Mesenchymal stem cell (in vitro differentiated cells and primary cell): ENCODE data around the gene KCNH5.

Experiments
- DNase-seq: peaks from one replicate; pipeline ENCODE4 v3.0.0-alpha.2; 2013
- H2AFZ ChIP-seq: one replicate; pipeline ENCODE4 v1.6.1; 2013; ENCODE audit warnings: low read depth, mild to moderate bottlenecking, control low read depth, inconsistent platforms, low read length, moderate library complexity
- H2AK5ac ChIP-seq: 2 replicates; pipeline ENCODE4 v1.6.1; 2013; ENCODE audit warnings: low read length, moderate library complexity, mild to moderate bottlenecking, inconsistent platforms; ENCODE audit not compliant: severe bottlenecking
- H2BK120ac ChIP-seq: one replicate; pipeline ENCODE4 v1.6.1; 2013; ENCODE audit warnings: low read depth, mild to moderate bottlenecking, inconsistent platforms, low read length, moderate library complexity
- H2BK12ac ChIP-seq, 2 experiments: one replicate each; pipeline ENCODE4 v1.6.1; 2013; ENCODE audit warnings: inconsistent platforms in 2 of 2, low read length in 2 of 2, mild to moderate bottlenecking in 2 of 2, moderate library complexity in 2 of 2, control low read depth in 1 of 2
- H2BK15ac ChIP-seq: one replicate; pipeline ENCODE4 v1.6.1; 2013; ENCODE audit warnings: mild to moderate bottlenecking, low read depth, inconsistent platforms; ENCODE audit not compliant: poor library complexity, severe bottlenecking
- H2BK5ac ChIP-seq: 2 replicates; pipeline ENCODE4 v1.6.1; 2013; ENCODE audit warnings: low read depth, mild to moderate bottlenecking, low read length, control low read depth, inconsistent platforms; ENCODE audit not compliant: poor library complexity, severe bottlenecking
- H3K14ac ChIP-seq, 2 experiments: one replicate each; pipeline ENCODE4 v1.6.1; 2013; ENCODE audit warnings: inconsistent platforms in 2 of 2, low read length in 2 of 2, control low read depth in 1 of 2, mild to moderate bottlenecking in 1 of 2, moderate library complexity in 1 of 2
- H3K18ac ChIP-seq, 2 experiments: one replicate each; pipeline ENCODE4 v1.6.1; 2013; ENCODE audit warnings: inconsistent platforms in 2 of 2, low read length in 2 of 2, control low read depth in 1 of 2, low read depth in 1 of 2, mild to moderate bottlenecking in 1 of 2
- H3K23ac ChIP-seq, 2 experiments: one replicate each; pipeline ENCODE4 v1.6.1; 2013; ENCODE audit warnings: inconsistent platforms in 2 of 2, low read length in 2 of 2, mild to moderate bottlenecking in 2 of 2, moderate library complexity in 2 of 2, control low read depth in 1 of 2
- H3K27ac ChIP-seq: 2 replicates; pipeline ENCODE4 v1.5.1; 2013; ENCODE audit warnings: mild to moderate bottlenecking, moderate library complexity, low read length, control low read depth, inconsistent platforms; ENCODE audit not compliant: poor library complexity, severe bottlenecking
- H3K27me3 ChIP-seq, 2 experiments: 2 replicates each; pipeline versions ENCODE4 v1.6.1 to v1.7.0; 2013; ENCODE audit warnings: low read length in 2 of 2, mild to moderate bottlenecking in 2 of 2, moderate library complexity in 2 of 2, control low read depth in 1 of 2, inconsistent platforms in 1 of 2; ENCODE audit not compliant: control insufficient read depth in 1 of 2, insufficient read depth in 1 of 2
- H3K36me3 ChIP-seq, 2 experiments: 2 replicates each; pipeline versions ENCODE4 v1.6.1 to v1.7.0; 2013; ENCODE audit warnings: low read length in 2 of 2, control low read depth in 1 of 2, inconsistent platforms in 1 of 2, low read depth in 1 of 2, mild to moderate bottlenecking in 1 of 2; ENCODE audit not compliant: insufficient read depth in 2 of 2, control insufficient read depth in 1 of 2
- H3K4ac ChIP-seq, 2 experiments: one replicate each; pipeline ENCODE4 v1.6.1; 2013; ENCODE audit warnings: inconsistent platforms in 2 of 2, low read length in 2 of 2, mild to moderate bottlenecking in 2 of 2, moderate library complexity in 2 of 2, control low read depth in 1 of 2, low read depth in 1 of 2
- H3K4me1 ChIP-seq: 2 replicates; pipeline ENCODE4 v1.6.1; 2013; ENCODE audit warnings: low read depth, low read length, control low read depth; ENCODE audit not compliant: control insufficient read depth, insufficient read depth
- H3K4me2 ChIP-seq: 2 replicates; pipeline ENCODE4 v1.6.1; 2013; ENCODE audit warnings: low read length, mild to moderate bottlenecking, inconsistent platforms; ENCODE audit not compliant: poor library complexity, severe bottlenecking
- H3K4me3 ChIP-seq, 2 experiments: 2 replicates each; pipeline versions ENCODE4 v1.5.1 to v1.7.0; 2013; ENCODE audit warnings: low read length in 2 of 2, mild to moderate bottlenecking in 2 of 2, control low read depth in 1 of 2, low read depth in 1 of 2; ENCODE audit not compliant: insufficient read depth in 1 of 2
- H3K79me1 ChIP-seq: replicated peaks from 2 replicates; pipeline ENCODE4 v1.6.1; 2013; ENCODE audit warnings: mild to moderate bottlenecking, control low read depth, low read length, inconsistent platforms; ENCODE audit not compliant: poor library complexity, severe bottlenecking
- H3K9ac ChIP-seq: 2 replicates; pipeline ENCODE4 v1.7.0; 2013; ENCODE audit warnings: mild to moderate bottlenecking, low read length, moderate library complexity
- H3K9me3 ChIP-seq: 2 replicates; pipeline ENCODE4 v1.7.0; 2013; ENCODE audit warnings: mild to moderate bottlenecking, low read length; ENCODE audit not compliant: control insufficient read depth
- H4K8ac ChIP-seq: one replicate; pipeline ENCODE4 v1.6.1; 2013; ENCODE audit warnings: inconsistent platforms, mild to moderate bottlenecking, low read length, moderate library complexity
- H4K91ac ChIP-seq: one replicate; pipeline ENCODE4 v1.6.1; 2013; ENCODE audit warnings: mild to moderate bottlenecking, low read length, inconsistent platforms
- WGBS: methylation state at CpG from one replicate; pipeline ENCODE4 v1.1.7; 2013; ENCODE audit warnings: mixed read lengths; 5-methylcytosine and 5-hydroxymethylcytosine counted together

The KCNH5 gene

GRCh38 chr14:62908506-62908905 is 136.8 kb downstream of the KCNH5 start:
- no peaks in the 10 kb centered on the region for H3K79me1 ChIP-seq
- no peak overlapping the region for H3K4me3 ChIP-seq
- H2BK12ac ChIP-seq: no peak overlapping the region
- DNase-seq: no peak
- H4K91ac ChIP-seq: no peak overlapping the region
- H3K9me3 ChIP-seq: no peaks in the 10 kb centered on the region
- WGBS: no CpG with 5 or more reads among the region's 1 CpG
- no peak overlapping the region for H3K23ac ChIP-seq
- H3K27me3 ChIP-seq: no peaks in the 10 kb centered on the region
- no peak overlapping the region for H2BK120ac ChIP-seq
- no peak overlapping the region for H3K14ac ChIP-seq
- H2AK5ac ChIP-seq: no peak overlapping the region
- no peak overlapping the region for H2BK5ac ChIP-seq
- H3K9ac ChIP-seq: no peak overlapping the region
- H4K8ac ChIP-seq: no peak overlapping the region
- no peaks in the 10 kb centered on the region for H3K36me3 ChIP-seq
- H3K4ac ChIP-seq: no peak overlapping the region
- H3K4me1 ChIP-seq: no peaks in the 10 kb centered on the region
- no peak overlapping the region for H3K18ac ChIP-seq
- no peak overlapping the region for H3K27ac ChIP-seq
- H3K4me2 ChIP-seq: no peak overlapping the region
- H2BK15ac ChIP-seq: no peak overlapping the region
- H2AFZ ChIP-seq: no peak overlapping the region

GRCh38 chr14:62905566-62905965 is 139.7 kb downstream of the KCNH5 start:
- no peak overlapping the region for H3K14ac ChIP-seq
- H4K8ac ChIP-seq: no peak overlapping the region
- H3K27me3 ChIP-seq: no peaks in the 10 kb centered on the region
- DNase-seq: no peak
- no peaks in the 10 kb centered on the region for H3K4me1 ChIP-seq
- no peaks in the 10 kb centered on the region for H3K36me3 ChIP-seq
- H3K27ac ChIP-seq: no peak overlapping the region
- H4K91ac ChIP-seq: no peak overlapping the region
- H3K9ac ChIP-seq: no peak overlapping the region
- H3K23ac ChIP-seq: no peak overlapping the region
- H2AFZ ChIP-seq: no peak overlapping the region
- no peak overlapping the region for H2BK15ac ChIP-seq
- H3K4me3 ChIP-seq: no peak overlapping the region
- no peaks in the 10 kb centered on the region for H3K9me3 ChIP-seq
- 77% methylated on average over 2 of the region's 2 CpGs for WGBS
- no peak overlapping the region for H2BK12ac ChIP-seq
- no peak overlapping the region for H3K4ac ChIP-seq
- H2AK5ac ChIP-seq: no peak overlapping the region
- H2BK120ac ChIP-seq: no peak overlapping the region
- no peak overlapping the region for H2BK5ac ChIP-seq
- H3K79me1 ChIP-seq: no peaks in the 10 kb centered on the region
- H3K18ac ChIP-seq: no peak overlapping the region
- no peak overlapping the region for H3K4me2 ChIP-seq

GRCh38 chr14:62897771-62898170 is 147.5 kb downstream of the KCNH5 start:
- no peak overlapping the region for H3K9ac ChIP-seq
- H3K27me3 ChIP-seq: no peaks in the 10 kb centered on the region
- H3K14ac ChIP-seq: no peak overlapping the region
- no peak overlapping the region for H3K23ac ChIP-seq
- no peak overlapping the region for H2BK120ac ChIP-seq
- no peak overlapping the region for H4K91ac ChIP-seq
- H3K4me1 ChIP-seq: no peaks in the 10 kb centered on the region
- no peaks in the 10 kb centered on the region for H3K9me3 ChIP-seq
- H3K79me1 ChIP-seq: no peaks in the 10 kb centered on the region
- H3K4ac ChIP-seq: no peak overlapping the region
- no peak for DNase-seq
- H3K4me2 ChIP-seq: no peak overlapping the region
- no peak overlapping the region for H2BK5ac ChIP-seq
- H4K8ac ChIP-seq: no peak overlapping the region
- 100% methylated on average over 1 of the region's 2 CpGs for WGBS
- no peak overlapping the region for H3K27ac ChIP-seq
- no peak overlapping the region for H3K4me3 ChIP-seq
- H2AFZ ChIP-seq: no peak overlapping the region
- H2AK5ac ChIP-seq: no peak overlapping the region
- no peaks in the 10 kb centered on the region for H3K36me3 ChIP-seq
- H3K18ac ChIP-seq: no peak overlapping the region
- no peak overlapping the region for H2BK15ac ChIP-seq
- H2BK12ac ChIP-seq: no peak overlapping the region

DNA sequence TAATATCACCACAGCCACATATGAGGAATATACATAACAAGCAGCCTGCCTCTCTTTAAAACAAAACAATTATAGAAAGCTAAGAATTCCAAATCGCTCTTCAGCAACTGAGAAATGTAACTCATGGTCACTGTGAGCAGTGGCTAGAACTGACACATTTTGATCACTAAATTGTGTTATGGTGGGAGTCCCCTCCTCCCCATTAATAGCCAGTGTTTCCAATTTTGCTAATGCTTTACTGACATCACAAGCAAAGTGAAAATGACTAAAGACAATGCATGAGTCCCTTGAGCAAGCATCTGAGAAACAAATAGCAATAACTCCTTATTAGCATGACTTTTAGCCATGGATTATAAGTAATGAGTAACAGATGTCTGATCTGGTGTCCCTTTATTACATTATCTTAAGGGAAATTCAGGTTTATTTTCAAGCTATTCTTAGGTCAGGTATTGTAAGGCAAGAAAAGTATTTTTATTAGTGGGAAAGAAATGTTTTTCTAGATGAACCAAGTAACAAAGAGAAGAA is 148.3 kb downstream of the KCNH5 start:
- Histone ChIP-seq H2BK120ac (no peak overlapping the region), H3K36me3 (no peaks in the 10 kb centered on the region), H3K4me1 (no peaks in the 10 kb centered on the region), H2BK5ac (no peak overlapping the region), H3K4me2 (no peak overlapping the region), H2AFZ (no peak overlapping the region), H4K91ac (no peak overlapping the region), H3K4me3 (no peak overlapping the region), H3K27ac (no peak overlapping the region), H2BK12ac (no peak overlapping the region), H3K23ac (no peak overlapping the region), H3K4ac (no peak overlapping the region), H2AK5ac (no peak overlapping the region), H4K8ac (no peak overlapping the region), H3K79me1 (no peaks in the 10 kb centered on the region), H3K9ac (no peak overlapping the region), H3K27me3 (no peaks in the 10 kb centered on the region), H2BK15ac (no peak overlapping the region), H3K14ac (no peak overlapping the region), H3K18ac (no peak overlapping the region), H3K9me3 (no peaks in the 10 kb centered on the region)
- no peak for DNase-seq
- WGBS: 77% methylated on average over 1 of the region's 1 CpG
